AG10803 (cell line): Measurements from ENCODE around the gene IL16.
A peak's percentile ranks its signal among the peaks of the same experiment; 100 is the strongest.

Source experiments
- DNase-seq: peaks from one replicate; pipeline ENCODE4 v3.0.0; 2010; ENCODE audit warnings: low read depth
- H3K4me3 ChIP-seq: 2 replicates; pipeline ENCODE4 v1.5.1; 2011; ENCODE audit warnings: mild to moderate bottlenecking, low read length, control low read depth
- CTCF ChIP-seq: conservative IDR thresholded peaks from 2 replicates; pipeline ENCODE4 v1.5.1; 2011; ENCODE audit warnings: mild to moderate bottlenecking, low read length, control low read depth, inconsistent platforms

Gene IL16

GRCh38 chr15:81235276-81236123 is 38.8 kb downstream of the IL16 start:
- no peak for DNase-seq
- no peak for TF ChIP-seq CTCF
- H3K4me3 ChIP-seq = no peak overlapping the region

GRCh38 chr15:81239190-81239589 is 42.5 kb downstream of the IL16 start:
- H3K4me3 ChIP-seq = no peak overlapping the region
- peak; percentile 76 for DNase-seq
- TF ChIP-seq CTCF = no peak

- no peak for DNase-seq
- no peak for TF ChIP-seq CTCF
- no peak overlapping the region for H3K4me3 ChIP-seq
These were observed 46.1 kb downstream of the IL16 start for GRCh38 chr15:81242778-81243177.

- H3K4me3 ChIP-seq = no peak overlapping the region
- no peak for TF ChIP-seq CTCF
- no peak for DNase-seq
These were observed 47.6 kb downstream of the IL16 start for GRCh38 chr15:81244306-81244705.

- no peak overlapping the region for H3K4me3 ChIP-seq
- DNase-seq = no peak
- TF ChIP-seq CTCF = no peak
These were observed 57.2 kb downstream of the IL16 start for GRCh38 chr15:81253846-81254245.

GRCh38 chr15:81254277-81254915 is 57.7 kb downstream of the IL16 start:
- peak; percentile 34 for DNase-seq
- no peak for TF ChIP-seq CTCF

GRCh38 chr15:81254916-81255290 is 58.2 kb downstream of the IL16 start:
- TF ChIP-seq CTCF = no peak
- no peak overlapping the region for H3K4me3 ChIP-seq
- no peak for DNase-seq

More at GRCh38 chr15:81254277-81254915, 57.7 kb downstream of the IL16 start:
- H3K4me3 ChIP-seq = no peak overlapping the region
